Liver (tissue), 9 donors: ENCODE data around the gene SENP1. TPM values are rescaled to one million over a fixed set of nuclear protein-coding genes. Genes with fewer than 3 reads are reported as not detected.

Source experiments
- DNase-seq: peaks from one replicate; pipeline ENCODE4 v3.0.0-alpha.2; 2017; ENCODE audit warnings: low spot score
- H3K27ac ChIP-seq, 2 donors: one replicate each; pipeline ENCODE4 v1.7.0; 2013; ENCODE audit warnings: inconsistent platforms in 2 of 2, low read length in 2 of 2, control low read depth in 1 of 2, low read depth in 1 of 2, mild to moderate bottlenecking in 1 of 2
- H3K27me3 ChIP-seq, 4 donors: one replicate each; pipeline versions ENCODE4 v1.6.1 to v1.7.0; 2013; ENCODE audit warnings: low read length in 3 of 4, inconsistent platforms in 1 of 4, mild to moderate bottlenecking in 1 of 4, moderate library complexity in 1 of 4; ENCODE audit not compliant: control insufficient read depth in 4 of 4, insufficient read depth in 4 of 4
- H3K36me3 ChIP-seq, 4 donors: one replicate each; pipeline versions ENCODE4 v1.6.1 to v1.7.0; 2013; ENCODE audit warnings: low read length in 3 of 4, mild to moderate bottlenecking in 3 of 4, low read depth in 1 of 4, moderate library complexity in 1 of 4; ENCODE audit not compliant: control insufficient read depth in 4 of 4, insufficient read depth in 3 of 4
- H3K4me1 ChIP-seq, 4 donors: one replicate each; pipeline versions ENCODE4 v1.6.1 to v1.7.0; 2013; ENCODE audit warnings: low read length in 3 of 4, mild to moderate bottlenecking in 3 of 4, moderate library complexity in 1 of 4; ENCODE audit not compliant: control insufficient read depth in 4 of 4, insufficient read depth in 4 of 4
- H3K4me3 ChIP-seq, 3 donors: one replicate each; pipeline versions ENCODE4 v1.6.1 to v1.7.0; 2013; ENCODE audit warnings: low read length in 3 of 3, control low read depth in 1 of 3, low read depth in 1 of 3, mild to moderate bottlenecking in 1 of 3
- H3K9ac ChIP-seq, 2 donors: one replicate each; pipeline ENCODE4 v1.7.0; 2013; ENCODE audit warnings: low read length in 2 of 2, mild to moderate bottlenecking in 2 of 2, moderate library complexity in 2 of 2, control low read depth in 1 of 2, low read depth in 1 of 2
- H3K9me3 ChIP-seq, 4 donors: one replicate each; pipeline versions ENCODE4 v1.6.1 to v1.7.0; 2013; ENCODE audit warnings: low read length in 3 of 4; ENCODE audit not compliant: control insufficient read depth in 4 of 4
- CTCF ChIP-seq: fragments of 150-350 bp; IDR thresholded peaks from 2 replicates; pipeline ENCODE4 v1.5.1; 2017; ENCODE audit warnings: improper control_type of control experiment, low read depth, low read length; ENCODE audit not compliant: missing input control
- EGR1 ChIP-seq, 2 donors: IDR thresholded peaks; 2 replicates each; pipeline ENCODE4 v1.6.1; 2016 to 2018; ENCODE audit warnings: antibody characterized with exemption in 2 of 2, low read depth in 2 of 2
- FOXA1 ChIP-seq: IDR thresholded peaks from 2 replicates; pipeline ENCODE4 v1.6.1; 2016; ENCODE audit warnings: antibody characterized with exemption
- FOXA2 ChIP-seq: IDR thresholded peaks from 2 replicates; pipeline ENCODE4 v1.6.1; 2016; ENCODE audit warnings: antibody characterized with exemption
- GABPA ChIP-seq, 2 donors: IDR thresholded peaks in 1 of 2; conservative IDR thresholded peaks in 1 of 2; 2 replicates each; pipeline ENCODE4 v1.6.1; 2016; ENCODE audit warnings: antibody characterized with exemption in 2 of 2, mild to moderate bottlenecking in 1 of 2, moderate library complexity in 1 of 2
- HNF4A ChIP-seq, 2 donors: conservative IDR thresholded peaks; 2 replicates each; pipeline ENCODE4 v1.6.1; 2016; ENCODE audit warnings: antibody characterized with exemption in 2 of 2, mild to moderate bottlenecking in 2 of 2
- MAX ChIP-seq: IDR thresholded peaks from 2 replicates; pipeline ENCODE4 v1.6.1; 2016; ENCODE audit warnings: antibody characterized with exemption
- NR2F2 ChIP-seq: IDR thresholded peaks from 2 replicates; pipeline ENCODE4 v1.6.1; 2016; ENCODE audit warnings: antibody characterized with exemption
- RXRA ChIP-seq, 2 donors: IDR thresholded peaks; 2 replicates each; pipeline ENCODE4 v1.6.1; 2017 to 2018; ENCODE audit warnings: antibody characterized with exemption in 2 of 2, mild to moderate bottlenecking in 1 of 2
- SP1 ChIP-seq: IDR thresholded peaks from 2 replicates; pipeline ENCODE4 v1.6.1; 2018; ENCODE audit warnings: antibody characterized with exemption, mild to moderate bottlenecking
- ZBTB33 ChIP-seq: IDR thresholded peaks from 2 replicates; pipeline ENCODE4 v1.6.1; 2016; ENCODE audit warnings: antibody characterized with exemption
- WGBS: extraction: QIAGEN DNeasy Blood & Tissue Kit; methylation state at CpG from one replicate; pipeline ENCODE4 v1.1.7; 2013; 5-methylcytosine and 5-hydroxymethylcytosine counted together
- polyA plus RNA-seq, 2 donors: library from polyadenylated mRNA; stranded (reverse) in 1 of 2; unstranded in 1 of 2; fragments of 200-250 nt in 1 of 2; fragments of >200 nt in 1 of 2; fragmentation: Nextera tagmentation in 1 of 2; extraction: Ambion mirVana in 1 of 2; gene quantifications; one replicate each; pipeline versions ENCODE4 v1.2.1 to v1.2.3, GENCODE V29; 2013 to 2015
- total RNA-seq, 2 donors: library from RNA; depleted of rRNA; stranded (reverse); fragments of >200 nt; gene quantifications; one replicate each; pipeline ENCODE4 v1.2.3, GENCODE V29; 2014
- TF ChIP-seq, protein P1 (sequence below): IDR thresholded peaks from 2 replicates; pipeline ENCODE4 v1.6.1; 2016; ENCODE audit warnings: antibody characterized with exemption
- TF ChIP-seq, protein P2 (sequence below): IDR thresholded peaks from 2 replicates; pipeline ENCODE4 v1.6.1; 2016; ENCODE audit warnings: antibody characterized with exemption, mild to moderate bottlenecking
- donor health status: healthy.
- donor health status: healthy.
- donor health status: healthy.
- donor health status: healthy.
- donor health status: healthy.

SENP1 gene
- total and polyA plus RNA-seq, 4 donors = 1.4 to 11.7 (median 4.2) TPM

DNA sequence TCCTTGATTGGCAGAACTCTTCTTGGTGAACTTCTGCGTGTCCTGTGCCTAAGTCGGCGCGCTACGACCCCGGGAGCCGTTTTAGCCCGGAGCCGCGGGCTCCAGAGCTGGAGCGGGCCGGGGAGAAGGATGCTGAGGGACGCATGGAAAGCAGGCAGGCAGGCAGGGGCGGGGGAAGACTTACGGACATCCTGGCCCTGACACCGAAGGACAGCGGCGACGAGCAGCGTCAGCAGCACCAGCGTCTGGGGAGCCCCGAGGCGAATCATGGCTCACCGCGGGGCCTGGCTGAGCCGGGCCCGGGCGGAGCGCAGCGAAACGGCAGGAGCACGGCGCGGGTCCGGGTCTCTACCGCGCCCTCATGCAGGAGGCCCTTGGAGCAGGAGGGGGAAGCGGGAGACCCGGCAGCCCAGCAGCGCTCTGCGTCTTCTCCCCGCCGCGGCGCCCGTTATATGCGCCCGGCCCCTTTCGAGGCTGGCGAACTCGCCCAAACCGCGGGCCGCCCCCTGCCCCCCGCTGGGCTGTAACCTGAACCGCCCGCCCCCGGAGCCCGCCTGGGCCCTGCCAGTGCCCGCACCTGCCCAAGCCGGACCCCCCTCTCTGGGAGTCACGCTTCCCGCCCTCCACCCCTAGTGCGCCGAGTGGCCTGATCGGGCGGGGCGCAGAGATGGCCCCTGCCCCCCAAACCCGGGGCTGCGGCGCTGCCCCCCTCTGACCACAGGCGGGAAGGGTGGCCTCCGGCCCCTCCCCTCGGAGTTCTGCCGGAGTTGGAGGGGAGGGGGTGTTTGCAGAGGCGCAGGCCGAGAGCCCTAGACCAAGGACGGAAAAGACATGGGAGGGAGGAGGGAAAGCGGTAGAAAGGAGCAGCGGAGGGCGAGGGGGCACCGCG is 101.6 kb downstream of the SENP1 start, which contains the start of gene COL2A1:
Gene COL2A1, minus strand, starts transcription at position 424 of the 889 bp plus-strand sequence. Its CDS starts 155 bp downstream, at position 269.
- H3K9ac ChIP-seq = no peak within 1 kb of the TSS
- peaks cover 11 to 42% (median 28%) of the 10 kb centered on the region in 4 donors for H3K4me1 ChIP-seq
- no peaks in the 10 kb centered on the region for H3K9me3 ChIP-seq
- TF ChIP-seq, protein P1, sequence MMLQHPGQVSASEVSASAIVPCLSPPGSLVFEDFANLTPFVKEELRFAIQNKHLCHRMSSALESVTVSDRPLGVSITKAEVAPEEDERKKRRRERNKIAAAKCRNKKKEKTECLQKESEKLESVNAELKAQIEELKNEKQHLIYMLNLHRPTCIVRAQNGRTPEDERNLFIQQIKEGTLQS = no peak
- H3K36me3 ChIP-seq = no peaks in the 10 kb centered on the region
- H3K4me3 ChIP-seq = peak within 1 kb of the TSS in 1 of 3 donors; percentile 20
- H3K27me3 ChIP-seq = peaks cover 9 to 16% (median 10%) of the 10 kb centered on the region in 4 donors
- DNase-seq = peak; percentile 76
- H3K27ac ChIP-seq = no peak within 1 kb of the TSS
- 4% methylated on average over 83 of the region's 83 CpGs for WGBS

DNA sequence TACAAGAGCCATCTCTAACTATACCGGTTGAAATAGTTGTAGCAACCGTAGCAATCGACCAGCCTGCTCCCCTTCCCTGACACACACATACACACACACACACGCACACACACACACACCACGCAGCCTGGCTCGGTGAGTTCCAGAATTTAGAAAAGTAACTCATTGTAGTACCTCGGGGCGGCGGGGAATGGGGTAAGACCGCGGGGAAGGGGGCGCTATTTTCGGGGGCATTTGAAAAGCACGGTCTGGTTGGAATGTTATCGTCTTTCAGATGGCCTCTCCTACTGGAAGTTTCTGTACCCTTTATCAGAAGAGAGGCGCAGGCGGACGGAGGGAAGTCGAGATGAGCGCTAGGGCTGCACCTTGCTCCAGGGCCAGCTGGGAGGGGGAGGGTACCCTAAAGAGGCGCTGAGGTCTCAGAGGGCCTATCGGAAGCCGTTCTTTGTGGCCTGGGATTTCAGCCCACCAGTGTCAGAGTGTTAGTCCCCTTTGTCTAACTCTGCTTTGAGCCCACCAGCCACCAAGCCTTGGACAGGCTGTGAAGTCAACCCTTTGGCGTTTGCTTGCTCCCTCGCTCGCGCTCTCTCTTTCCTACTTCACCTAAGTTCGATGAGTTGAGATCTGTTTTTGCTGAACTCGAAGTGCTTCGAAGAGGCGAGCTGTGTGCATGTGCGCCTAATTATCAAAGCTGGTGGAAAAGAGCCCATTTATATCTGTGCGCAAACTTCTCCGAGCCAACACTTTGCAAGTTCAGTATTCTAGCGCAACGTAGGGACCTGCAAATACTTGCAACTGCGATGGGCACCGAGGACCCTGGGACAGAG is 102.4 kb downstream of the SENP1 start:
- H3K9ac ChIP-seq = no peak overlapping the region
- H3K27ac ChIP-seq = no peak overlapping the region
- H3K27me3 ChIP-seq = peaks cover 9 to 16% (median 10%) of the 10 kb centered on the region in 4 donors
- TF ChIP-seq HNF4A (conservative IDR thresholded peaks at IDR 0.05) (no peak), FOXA1 (no peak), SP1 (no peak), GABPA (IDR thresholded peaks at IDR 0.05 in 1 of 2, conservative IDR thresholded peaks at IDR 0.05 in 1 of 2) (no peak), RXRA (IDR thresholded peaks at IDR 0.05) (no peak), NR2F2 (no peak)
- DNase-seq = no peak
- H3K4me3 ChIP-seq = no peak overlapping the region
- peaks cover 11 to 42% (median 28%) of the 10 kb centered on the region in 4 donors for H3K4me1 ChIP-seq
- H3K9me3 ChIP-seq = no peaks in the 10 kb centered on the region
- no peaks in the 10 kb centered on the region for H3K36me3 ChIP-seq
- WGBS = 9% methylated on average over 38 of the region's 38 CpGs

DNA sequence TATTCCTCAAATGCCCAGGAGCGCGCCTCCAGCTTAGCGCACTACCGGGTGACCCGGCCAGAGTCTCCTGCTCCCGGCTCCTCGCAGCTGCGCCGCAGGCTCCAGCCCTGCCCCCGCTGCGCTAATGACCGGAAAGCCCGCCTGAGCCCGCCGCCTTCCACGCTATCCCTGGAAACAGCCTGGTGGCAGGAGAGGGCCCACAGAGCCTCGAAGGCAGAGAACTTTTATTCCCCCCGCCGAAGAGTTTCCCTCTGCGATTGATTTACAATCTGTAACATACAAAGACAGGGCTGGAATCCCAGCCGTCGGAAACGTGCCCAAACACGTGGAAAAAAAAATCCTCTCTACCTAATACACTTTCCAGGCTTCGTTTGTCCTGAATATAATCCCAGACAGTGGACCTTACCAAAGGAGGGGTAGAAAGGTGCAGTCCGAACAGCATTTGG is 103.1 kb downstream of the SENP1 start:
- Histone ChIP-seq H3K4me3 (no peak overlapping the region), H3K27ac (no peak overlapping the region), H3K9me3 (no peaks in the 10 kb centered on the region), H3K27me3 (peaks cover 7 to 16% (median 10%) of the 10 kb centered on the region in 4 donors), H3K9ac (no peak overlapping the region), H3K36me3 (no peaks in the 10 kb centered on the region), H3K4me1 (peaks cover 11 to 42% (median 28%) of the 10 kb centered on the region in 4 donors)
- WGBS = 2% methylated on average over 26 of the region's 26 CpGs
- no peak for DNase-seq
- no peak for TF ChIP-seq ZBTB33
- no peak for TF ChIP-seq MAX
- no peak for TF ChIP-seq NR2F2
- no peak for TF ChIP-seq SP1
- TF ChIP-seq FOXA2 = no peak
- TF ChIP-seq, protein P2, sequence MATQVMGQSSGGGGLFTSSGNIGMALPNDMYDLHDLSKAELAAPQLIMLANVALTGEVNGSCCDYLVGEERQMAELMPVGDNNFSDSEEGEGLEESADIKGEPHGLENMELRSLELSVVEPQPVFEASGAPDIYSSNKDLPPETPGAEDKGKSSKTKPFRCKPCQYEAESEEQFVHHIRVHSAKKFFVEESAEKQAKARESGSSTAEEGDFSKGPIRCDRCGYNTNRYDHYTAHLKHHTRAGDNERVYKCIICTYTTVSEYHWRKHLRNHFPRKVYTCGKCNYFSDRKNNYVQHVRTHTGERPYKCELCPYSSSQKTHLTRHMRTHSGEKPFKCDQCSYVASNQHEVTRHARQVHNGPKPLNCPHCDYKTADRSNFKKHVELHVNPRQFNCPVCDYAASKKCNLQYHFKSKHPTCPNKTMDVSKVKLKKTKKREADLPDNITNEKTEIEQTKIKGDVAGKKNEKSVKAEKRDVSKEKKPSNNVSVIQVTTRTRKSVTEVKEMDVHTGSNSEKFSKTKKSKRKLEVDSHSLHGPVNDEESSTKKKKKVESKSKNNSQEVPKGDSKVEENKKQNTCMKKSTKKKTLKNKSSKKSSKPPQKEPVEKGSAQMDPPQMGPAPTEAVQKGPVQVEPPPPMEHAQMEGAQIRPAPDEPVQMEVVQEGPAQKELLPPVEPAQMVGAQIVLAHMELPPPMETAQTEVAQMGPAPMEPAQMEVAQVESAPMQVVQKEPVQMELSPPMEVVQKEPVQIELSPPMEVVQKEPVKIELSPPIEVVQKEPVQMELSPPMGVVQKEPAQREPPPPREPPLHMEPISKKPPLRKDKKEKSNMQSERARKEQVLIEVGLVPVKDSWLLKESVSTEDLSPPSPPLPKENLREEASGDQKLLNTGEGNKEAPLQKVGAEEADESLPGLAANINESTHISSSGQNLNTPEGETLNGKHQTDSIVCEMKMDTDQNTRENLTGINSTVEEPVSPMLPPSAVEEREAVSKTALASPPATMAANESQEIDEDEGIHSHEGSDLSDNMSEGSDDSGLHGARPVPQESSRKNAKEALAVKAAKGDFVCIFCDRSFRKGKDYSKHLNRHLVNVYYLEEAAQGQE = no peak
- TF ChIP-seq, protein P1 = no peak
- TF ChIP-seq CTCF = no peak
- no peak for TF ChIP-seq EGR1 (IDR thresholded peaks at IDR 0.05; ENCODE audit: low read depth in 2 of 2)
